ENCODE data around the gene CSNK1G3. TPM values are rescaled to one million over a fixed set of nuclear protein-coding genes. Genes with fewer than 3 reads are reported as not detected.

The CSNK1G3 gene
- total RNA-seq, 1 experiment from 2014 or later, result 48.3 TPM

GRCh38 chr5:123520677-123521247, 8.8 kb downstream of the CSNK1G3 start:
- H3K27ac ChIP-seq (ENCODE audit: insufficient read length, low read depth, low read length), result no peak overlapping the region
- H4K91ac ChIP-seq (ENCODE audit: insufficient read length, low read depth, low read length), result no peak overlapping the region
- H3K56ac ChIP-seq (ENCODE audit: insufficient read length, low read depth, low read length), result no peak overlapping the region
- Mint-ChIP-seq H3K27ac (no peak overlapping the region), H3K4me1 (peaks cover 28 to 32% of the 10 kb centered on the region in 2 experiments), H3K36me3 (ENCODE audit: insufficient read depth in 1 of 3, low read depth in 3 of 3) (peaks cover 0 to 2% (median 2%) of the 10 kb centered on the region in 3 experiments; a peak in 1 of 7 replicates), H3K4me3 (no peak overlapping the region), H3K9me3 (no peaks in the 10 kb centered on the region), H3K27me3 (ENCODE audit: low read depth) (no peaks in the 10 kb centered on the region)
- no peak overlapping the region for H3K4me2 ChIP-seq (ENCODE audit: insufficient read depth, insufficient read length, low read length)
- no peak for TF ChIP-seq CTCF (conservative IDR thresholded peaks at IDR 0.05)
- H4K8ac ChIP-seq (replicated peaks; ENCODE audit: insufficient read length, low read depth, low read length), result no peak overlapping the region
- no peak overlapping the region for H3K4ac ChIP-seq (ENCODE audit: low read depth, low read length)
- H3K23ac ChIP-seq (ENCODE audit: insufficient read length, low read depth, low read length), result no peak overlapping the region
- no peak overlapping the region for H2AK5ac ChIP-seq (ENCODE audit: insufficient read length, low read length)
- H2BK20ac ChIP-seq (ENCODE audit: low read depth, low read length, poor library complexity, severe bottlenecking), result no peak overlapping the region
- no peaks in the 10 kb centered on the region for H3K9me3 ChIP-seq (ENCODE audit: control insufficient read depth, low read depth, low read length)
- H3K79me2 ChIP-seq (ENCODE audit: insufficient read depth, low read length), result peaks cover 24% of the 10 kb centered on the region; the same call in 1 of the 2 replicates
- H3K23me2 ChIP-seq (ENCODE audit: insufficient read length, low read depth, low read length, poor library complexity, severe bottlenecking), result no peaks in the 10 kb centered on the region
- H2BK12ac ChIP-seq (ENCODE audit: insufficient read length, low read depth, low read length), result no peak overlapping the region
- no peak for DNase-seq
- H4K5ac ChIP-seq (ENCODE audit: insufficient read length, low read depth, low read length), result no peak overlapping the region
- no peak overlapping the region for H2AFZ ChIP-seq (ENCODE audit: low read length)
- no peaks in the 10 kb centered on the region for H3K27me3 ChIP-seq (ENCODE audit: insufficient read depth, low read length)
- H3K9ac ChIP-seq (ENCODE audit: extremely low read depth, insufficient read length, low read length), result no peak overlapping the region
- no peak overlapping the region for H3K14ac ChIP-seq (ENCODE audit: insufficient read depth, low read length)
- H2BK120ac ChIP-seq (ENCODE audit: low read depth, low read length, poor library complexity, severe bottlenecking), result no peak overlapping the region
- H4K20me1 ChIP-seq (ENCODE audit: control insufficient read depth, insufficient read depth, insufficient read length), result no peaks in the 10 kb centered on the region
- peaks cover 2% of the 10 kb centered on the region; the same call in 1 of the 2 replicates for H3K4me1 ChIP-seq (ENCODE audit: insufficient read depth, low read length)
- no peak overlapping the region for H3K18ac ChIP-seq (ENCODE audit: insufficient read length, low read depth, low read length)
- H2BK15ac ChIP-seq (ENCODE audit: low read depth, low read length), result no peak overlapping the region
- H3K79me1 ChIP-seq (ENCODE audit: insufficient read depth, low read depth, low read length, poor library complexity, severe bottlenecking), result peaks cover 9% of the 10 kb centered on the region
- no peak overlapping the region for H2BK5ac ChIP-seq (ENCODE audit: insufficient read length, low read length)
- H3T11ph ChIP-seq (ENCODE audit: low read length), result no peak overlapping the region

Data from H9 (cell line).